ENCODE results near the gene PLEKHM3.

The PLEKHM3 gene

GRCh38 chr2:207883002-207883780 lies 142.1 kb downstream of the PLEKHM3 start:
- no peak for DNase-seq (ENCODE audit: low spot score)

- no peak for DNase-seq (ENCODE audit: low spot score)
These were observed 143.4 kb downstream of the PLEKHM3 start for GRCh38 chr2:207881902-207882301.

GRCh38 chr2:207879536-207879935 lies 145.8 kb downstream of the PLEKHM3 start:
- DNase-seq (ENCODE audit: low spot score): no peak

GRCh38 chr2:207876842-207877535 lies 148.3 kb downstream of the PLEKHM3 start:
- no peak for DNase-seq (ENCODE audit: low spot score)

GRCh38 chr2:207875473-207876212 lies 149.7 kb downstream of the PLEKHM3 start:
- no peak for DNase-seq (ENCODE audit: low spot score)

GRCh38 chr2:207873794-207874193 lies 151.5 kb downstream of the PLEKHM3 start:
- no peak for DNase-seq (ENCODE audit: low spot score)

GRCh38 chr2:207871911-207872310 lies 153.4 kb downstream of the PLEKHM3 start:
- no peak for DNase-seq (ENCODE audit: low spot score)

GRCh38 chr2:207871506-207871905 lies 153.8 kb downstream of the PLEKHM3 start:
- no peak for DNase-seq (ENCODE audit: low spot score)

- DNase-seq (ENCODE audit: low spot score): no peak
These were observed 154.5 kb downstream of the PLEKHM3 start for GRCh38 chr2:207870814-207871213.

- DNase-seq (ENCODE audit: low spot score): no peak
These were observed 155.2 kb downstream of the PLEKHM3 start for GRCh38 chr2:207869784-207870778.

GRCh38 chr2:207868855-207869596 lies 156.3 kb downstream of the PLEKHM3 start:
- DNase-seq (ENCODE audit: low spot score): no peak

GRCh38 chr2:207867905-207868304 lies 157.4 kb downstream of the PLEKHM3 start:
- no peak for DNase-seq (ENCODE audit: low spot score)

- no peak for DNase-seq (ENCODE audit: low spot score)
These were observed 158.3 kb downstream of the PLEKHM3 start for GRCh38 chr2:207867056-207867455.

- no peak for DNase-seq (ENCODE audit: low spot score)
These were observed 160.1 kb downstream of the PLEKHM3 start for GRCh38 chr2:207865210-207865609.

GRCh38 chr2:207863345-207863744 lies 162.0 kb downstream of the PLEKHM3 start:
- DNase-seq (ENCODE audit: low spot score): no peak

GRCh38 chr2:207861789-207862188 lies 163.5 kb downstream of the PLEKHM3 start:
- no peak for DNase-seq (ENCODE audit: low spot score)

GRCh38 chr2:207860685-207861084 lies 164.6 kb downstream of the PLEKHM3 start:
- no peak for DNase-seq (ENCODE audit: low spot score)

- no peak for DNase-seq (ENCODE audit: low spot score)
These were observed 169.7 kb downstream of the PLEKHM3 start for GRCh38 chr2:207855591-207855990.

- no peak for DNase-seq (ENCODE audit: low spot score)
These were observed 170.6 kb downstream of the PLEKHM3 start for GRCh38 chr2:207854484-207855440.

- DNase-seq (ENCODE audit: low spot score): no peak
These were observed 172.5 kb downstream of the PLEKHM3 start for GRCh38 chr2:207852791-207853190.

Data from CD4-positive, alpha-beta T cell treated with Interleukin-15 for 4 hours (primary cell).